GM12878 (cell line): ENCODE measurements around the gene B4GALT1. TPM values are rescaled to one million over a fixed set of nuclear protein-coding genes. Genes with fewer than 3 reads are reported as not detected.

Experiments
- ATAC-seq: fragments of 200-7000 bp; cut with Tn5 transposase; 3 replicates; pipeline ENCODE4 v1.9.1; 2020; ENCODE audit warnings: mild to moderate bottlenecking, moderate library complexity
- BruUV-seq: library from RNA; stranded (reverse); fragments of 400-500 nt; replicated peaks from 2 replicates; lab custom pipeline; 2021; lab: Mats Ljungman, UMichigan
- CTCF ChIA-PET: fragments of 300-600 bp; sonication (Branson Sonifier 250); formaldehyde crosslinking; extraction: SDS; loops from one replicate; lab custom pipeline; 2021; ENCODE audit warnings: inconsistent platforms; lab: Yijun Ruan, JAX
- POLR2A ChIA-PET: fragments of 350-600 bp; formaldehyde crosslinking; extraction: SDS; loops from one replicate; lab custom pipeline; 2021; ENCODE audit warnings: inconsistent platforms; lab: Charles Lee
- RAD21 ChIA-PET: fragments of 300-600 bp; sonication (Branson Sonifier 250); formaldehyde crosslinking; loops from one replicate; lab custom pipeline; 2023; ENCODE audit warnings: antibody characterized with exemption; ENCODE audit not compliant: unreplicated experiment; lab: Charles Lee
- SMC1A ChIA-PET: fragments of 300-600 bp; sonication (Branson Sonifier 250); formaldehyde crosslinking; loops from one replicate; lab custom pipeline; 2023; ENCODE audit not compliant: unreplicated experiment, uncharacterized antibody; lab: Charles Lee
- DNase-seq: peaks from one replicate; pipeline ENCODE4 v3.0.0-alpha.2; 2011; ENCODE audit warnings: low read depth, low spot score
- FAIRE-seq: peaks from 3 replicates; lab custom pipeline; 2011; peaks lifted over from hg19 to GRCh38; lab: Jason Lieb, UNC
- H2AFZ ChIP-seq: 2 replicates; pipeline ENCODE4 v1.6.0; 2011; ENCODE audit warnings: low read depth, low read length, control low read depth; ENCODE audit not compliant: control insufficient read depth
- H3K27ac ChIP-seq: 2 replicates; pipeline ENCODE4 v1.5.1; 2011; ENCODE audit warnings: control low read depth; ENCODE audit not compliant: control insufficient read depth, insufficient read depth
- H3K27me3 ChIP-seq, 2 experiments: replicated peaks in 1 of 2; 2 replicates each; pipeline versions ENCODE4 v1.6.0 to v1.6.1; 2011; ENCODE audit warnings: low read length in 1 of 2; ENCODE audit not compliant: control insufficient read depth in 2 of 2, insufficient read depth in 2 of 2
- H3K36me3 ChIP-seq, 2 experiments: 2 replicates each; pipeline ENCODE4 v1.5.1; 2011; ENCODE audit warnings: low read length in 1 of 2; ENCODE audit not compliant: control insufficient read depth in 2 of 2, insufficient read depth in 2 of 2
- H3K4me1 ChIP-seq: 2 replicates; pipeline ENCODE4 v1.6.1; 2011; ENCODE audit warnings: mild to moderate bottlenecking, low read length, moderate library complexity, mixed read lengths; ENCODE audit not compliant: control insufficient read depth, insufficient read depth
- H3K4me2 ChIP-seq: 2 replicates; pipeline ENCODE4 v1.6.0; 2011; ENCODE audit warnings: control low read depth; ENCODE audit not compliant: control insufficient read depth, insufficient read depth
- H3K4me3 ChIP-seq: fragments of 200-600 bp; sonication (generic); 2 replicates; pipeline ENCODE4 v1.5.1; 2016
- H3K79me2 ChIP-seq: 2 replicates; pipeline ENCODE4 v1.6.0; 2011; ENCODE audit warnings: low read length; ENCODE audit not compliant: control insufficient read depth, insufficient read depth
- H3K9ac ChIP-seq: 2 replicates; pipeline ENCODE4 v1.8.0; 2011; ENCODE audit warnings: low read length, control low read depth, mixed read lengths; ENCODE audit not compliant: control insufficient read depth, insufficient read depth
- H3K9me3 ChIP-seq: replicated peaks from 3 replicates; pipeline ENCODE4 v1.5.1; 2011; ENCODE audit warnings: mild to moderate bottlenecking, low read length; ENCODE audit not compliant: control insufficient read depth, insufficient read depth
- H4K20me1 ChIP-seq: 2 replicates; pipeline ENCODE4 v1.6.0; 2011; ENCODE audit not compliant: control insufficient read depth, insufficient read depth
- ETV6 ChIP-seq, 2 experiments: fragments of 450-650 bp in 1 of 2; IDR thresholded peaks in 1 of 2; conservative IDR thresholded peaks in 1 of 2; 2 replicates each; pipeline ENCODE4 v1.6.1; 2014; ENCODE audit warnings: antibody characterized with exemption in 1 of 2, borderline replicate concordance in 1 of 2, low read depth in 1 of 2, mild to moderate bottlenecking in 1 of 2, moderate library complexity in 1 of 2
- IRF4 ChIP-seq: IDR thresholded peaks from 2 replicates; pipeline ENCODE4 v1.6.1; 2011; ENCODE audit warnings: low read depth, low read length
- USF1 ChIP-seq: IDR thresholded peaks from 2 replicates; pipeline ENCODE4 v1.6.1; 2011; ENCODE audit warnings: borderline replicate concordance, low read depth, mild to moderate bottlenecking, moderate library complexity, mixed read lengths, low read length; ENCODE audit not compliant: insufficient read depth; ENCODE audit errors: extremely low read length
- WGBS: methylation state at CpG from one replicate; pipeline ENCODE4 v1.1.6; 2016; ENCODE audit warnings: low lambda C conversion rate; ENCODE audit not compliant: insufficient replicate concordance, insufficient coverage; ENCODE audit errors: missing lambda C conversion rate; 5-methylcytosine and 5-hydroxymethylcytosine counted together
- in situ Hi-C: fragments of 300-500 bp; cut with MboI; formaldehyde crosslinking; loops from 9 replicates; pipeline ENCODE4 v1.14.3; 2018; ENCODE audit warnings: mixed read lengths
- intact Hi-C: fragments of 100-400 bp; cut with micrococcal nuclease; formaldehyde crosslinking; loops from one replicate; pipeline ENCODE4 v1.14.2; 2022; ENCODE audit not compliant: unreplicated experiment
- polyA plus RNA-seq, 11 experiments: library from polyadenylated mRNA; depleted of rRNA in 4 of 11; unstranded in 6 of 11; stranded (reverse) in 5 of 11; fragments of >200 nt; fragmentation: Nextera tagmentation in 4 of 11; fragmentation: Illumina TruSeq in 1 of 11; extraction: Ambion mirVana in 4 of 11; extraction: Trizol in 1 of 11; gene quantifications; 1 replicate in 1 of 11; 2 replicates in 10 of 11; pipeline versions ENCODE4 v1.2.1 to v1.2.3, GENCODE V29; 2011 to 2016; ENCODE audit warnings: inconsistent platforms in 2 of 11, missing spikeins in 2 of 11, low read depth in 1 of 11
- total RNA-seq, 4 experiments: library from RNA; depleted of rRNA in 3 of 4; stranded (reverse); fragments of >200 nt in 3 of 4; fragmentation: Illumina TruSeq in 1 of 4; extraction: Trizol in 1 of 4; gene quantifications; 2 replicates each; pipeline versions ENCODE4 v1.2.1 to v1.2.3, GENCODE V29; 2013 to 2021

The B4GALT1 gene
- total and polyA plus RNA-seq, 10 of the 15 experiments (the other 5 are each of a cell fraction or from before 2014, with no cell fraction given), result 12.7 to 79.0 (median 41.0) TPM

- CTCF ChIA-PET, result interaction anchor here (1.9 kb wide), 1 partner anchor 29 kb away, joined by 5 read pairs; no protein-coding TSS in a partner anchor
- RAD21 ChIA-PET, result no interaction called here
- H3K4me3 ChIP-seq, result no peak overlapping the region
- H3K79me2 ChIP-seq, result no peaks in the 10 kb centered on the region
- POLR2A ChIA-PET, result interaction anchor here (1.3 kb wide), 1 partner anchor 10 kb away, joined by 3 read pairs; no protein-coding TSS in a partner anchor
- in situ Hi-C loops, result no loop called here
- H4K20me1 ChIP-seq, result no peaks in the 10 kb centered on the region
- ATAC-seq (no peak), FAIRE-seq (no peak), DNase-seq (no peak)
- SMC1A ChIA-PET, result interaction anchor here (0.7 kb wide), 1 partner anchor 46 kb away, joined by 3 read pairs; no protein-coding TSS in a partner anchor
- H3K4me1 ChIP-seq, result peaks cover 11% of the 10 kb centered on the region
- no peak overlapping the region for H3K9ac ChIP-seq
- no peaks in the 10 kb centered on the region for H3K27me3 ChIP-seq
- no peak overlapping the region for H3K4me2 ChIP-seq
- no peaks in the 10 kb centered on the region for H3K9me3 ChIP-seq
- WGBS, result 29% methylated on average over 6 of the region's 6 CpGs
- intact Hi-C loops, result no loop called here
- no peak overlapping the region for H2AFZ ChIP-seq
- no peaks in the 10 kb centered on the region for H3K36me3 ChIP-seq
- no TSS peak for BruUV-seq
- TF ChIP-seq USF1 (no peak), ETV6 (conservative IDR thresholded peaks at IDR 0.05 in 1 of 2, IDR thresholded peaks at IDR 0.05 in 1 of 2; ENCODE audit: borderline replicate concordance in 1 of 2, low read depth in 1 of 2) (peak in 1 of 2 experiments; percentile 28; a peak in 1 of 4 replicates), IRF4 (no peak)
- no peak overlapping the region for H3K27ac ChIP-seq
These were observed 30.4 kb upstream of the B4GALT1 start for GRCh38 chr9:33197279-33198152.
